DLD1 (cell line): ENCODE results near the gene DMC1.

Experiments used
- in situ Hi-C: cut with HindIII; loops from 2 replicates; pipeline ENCODE4 v1.10.0; 2017; ENCODE audit warnings: low sequenced_read_pairs

Gene DMC1

GRCh38 chr22:38503021-38503420 lies 67.0 kb downstream of the DMC1 start:
- in situ Hi-C loops = no loop called here

- in situ Hi-C loops = no loop called here
Measured at GRCh38 chr22:38501797-38502672, 67.9 kb downstream of the DMC1 start.

- in situ Hi-C loops = no loop called here
Measured at GRCh38 chr22:38497869-38498268, 72.1 kb downstream of the DMC1 start.

- in situ Hi-C loops = no loop called here
Measured at GRCh38 chr22:38494939-38495338, 75.0 kb downstream of the DMC1 start.

DNA sequence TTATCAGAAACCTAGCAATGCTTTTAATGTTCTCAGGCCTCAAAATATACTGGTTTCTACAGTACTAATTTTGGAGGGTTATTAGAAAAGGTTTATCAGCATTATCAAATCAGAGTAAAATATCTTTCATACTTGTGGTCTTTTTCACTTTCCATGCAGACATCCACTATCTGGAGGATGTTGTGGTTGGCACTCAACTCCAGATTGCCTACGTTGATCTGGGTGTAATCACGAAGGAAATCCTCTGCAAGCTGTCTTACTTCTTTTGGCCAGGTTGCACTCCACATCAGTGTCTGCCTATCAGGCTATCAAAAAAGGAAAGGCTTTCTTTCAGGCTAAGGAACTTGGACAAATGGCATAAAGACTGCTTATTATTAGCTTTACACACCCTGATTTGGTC lies 75.5 kb downstream of the DMC1 start:
- in situ Hi-C loops = no loop called here

DNA sequence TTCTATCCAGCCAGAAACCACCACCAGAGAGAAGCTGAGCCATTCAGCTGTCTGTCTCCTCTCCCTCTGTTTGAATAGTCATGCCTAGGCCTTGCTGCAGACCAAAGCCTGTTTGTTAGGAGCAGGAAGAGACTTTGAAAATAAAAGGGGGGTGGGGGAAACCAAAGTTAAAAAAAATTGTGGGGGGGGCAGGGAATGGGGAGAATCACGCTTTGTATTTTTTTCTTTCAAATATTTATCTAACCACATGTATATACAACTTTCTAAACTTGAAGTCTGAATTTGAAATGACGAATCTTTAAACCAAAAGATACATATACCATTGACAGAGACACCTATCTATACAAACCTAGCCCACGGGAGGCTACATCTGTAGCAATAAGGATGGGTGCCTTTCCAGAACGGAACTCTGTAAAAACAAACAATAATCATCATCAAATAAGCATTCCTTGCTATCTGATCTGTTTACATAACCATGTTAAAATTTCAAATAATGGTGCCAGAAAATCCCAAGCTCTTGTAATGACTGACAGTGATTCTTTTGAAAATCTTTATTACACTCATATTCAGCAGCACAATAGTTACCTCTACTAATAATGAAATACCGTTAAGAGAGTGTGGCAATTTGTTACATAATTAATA lies 78.2 kb downstream of the DMC1 start:
- in situ Hi-C loops = no loop called here

DNA sequence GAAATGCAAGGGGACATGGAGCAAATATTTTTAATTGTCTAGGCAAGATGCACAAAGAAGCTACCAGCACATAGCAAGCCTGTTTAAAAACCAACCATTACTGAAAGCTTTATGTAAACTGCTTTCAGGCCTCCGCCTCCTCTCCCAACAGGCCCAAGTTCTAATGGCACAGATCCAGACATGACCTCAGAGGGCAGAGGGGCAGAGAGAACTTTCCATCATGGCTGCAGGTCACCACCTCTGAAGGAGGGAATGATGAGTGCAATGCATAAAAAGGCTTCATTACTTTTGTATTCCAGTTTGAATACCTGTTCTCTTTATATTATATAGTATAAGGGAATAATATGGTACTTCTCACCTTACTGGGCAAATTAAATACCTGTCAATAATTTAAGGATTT lies 79.1 kb downstream of the DMC1 start:
- in situ Hi-C loops = no loop called here

DNA sequence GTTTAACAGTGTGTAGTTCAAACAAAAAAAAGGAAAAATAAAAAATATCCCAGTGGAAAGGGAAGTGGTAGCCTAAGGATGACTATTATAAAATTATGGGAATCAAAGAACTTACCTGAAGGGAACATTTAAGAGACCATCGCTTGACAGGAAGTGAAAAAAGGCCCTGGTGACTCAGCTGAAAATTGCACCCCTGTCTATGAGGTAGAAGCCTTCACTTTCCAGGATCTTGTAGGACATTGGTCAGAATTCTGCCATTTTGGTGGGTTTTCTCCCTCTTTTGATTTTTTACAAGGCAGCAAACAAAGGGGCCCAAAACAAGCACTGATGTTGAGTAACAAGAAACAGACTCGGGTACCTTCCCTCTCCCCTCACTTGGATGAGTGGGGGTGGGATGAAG lies 79.5 kb downstream of the DMC1 start:
- in situ Hi-C loops = no loop called here

GRCh38 chr22:38489561-38490145 lies 80.3 kb downstream of the DMC1 start:
- in situ Hi-C loops = no loop called here

DNA sequence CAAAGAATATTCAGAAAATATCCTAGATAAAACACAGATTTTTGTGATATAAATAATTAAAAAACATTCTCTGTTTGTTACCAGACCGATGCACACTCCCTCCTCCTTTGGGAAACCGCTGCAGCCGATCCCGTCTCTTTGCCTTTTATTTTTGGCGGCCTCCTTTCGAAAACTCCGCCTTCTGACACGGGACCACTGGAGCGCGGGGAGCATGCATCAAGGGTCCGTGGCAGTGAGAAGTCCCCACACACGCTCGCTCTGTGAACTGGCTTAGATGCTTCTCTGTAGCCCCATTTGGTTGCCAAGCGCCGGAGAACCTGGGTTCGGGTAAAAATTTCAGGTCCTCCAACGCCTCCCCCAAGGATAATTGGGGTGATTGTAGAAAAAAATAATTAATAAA lies 80.8 kb downstream of the DMC1 start:
- in situ Hi-C loops = no loop called here

- in situ Hi-C loops = no loop called here
Measured at GRCh38 chr22:38487946-38488345, 82.0 kb downstream of the DMC1 start.

DNA sequence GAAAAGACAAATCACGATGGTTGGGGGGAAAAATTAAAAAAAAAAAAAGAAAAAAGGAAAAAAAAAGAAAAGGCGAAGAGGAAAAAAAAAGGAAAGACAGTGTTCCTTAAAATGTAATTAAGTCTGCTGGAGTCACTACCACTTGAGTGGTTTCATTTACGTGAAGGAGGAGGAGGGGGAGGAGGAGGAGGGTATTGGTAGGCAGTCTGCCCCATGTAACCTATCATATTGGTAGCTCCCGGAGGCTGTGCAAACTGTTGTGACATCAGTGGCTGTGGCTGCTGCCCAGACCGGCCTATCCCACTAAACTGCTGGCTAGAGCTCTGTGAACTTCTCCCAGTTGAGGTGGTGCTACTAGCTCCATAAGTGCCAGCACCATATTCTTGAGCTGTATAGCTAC lies 84.2 kb downstream of the DMC1 start:
- in situ Hi-C loops = no loop called here

GRCh38 chr22:38484244-38484643 lies 85.7 kb downstream of the DMC1 start:
- in situ Hi-C loops = no loop called here

DNA sequence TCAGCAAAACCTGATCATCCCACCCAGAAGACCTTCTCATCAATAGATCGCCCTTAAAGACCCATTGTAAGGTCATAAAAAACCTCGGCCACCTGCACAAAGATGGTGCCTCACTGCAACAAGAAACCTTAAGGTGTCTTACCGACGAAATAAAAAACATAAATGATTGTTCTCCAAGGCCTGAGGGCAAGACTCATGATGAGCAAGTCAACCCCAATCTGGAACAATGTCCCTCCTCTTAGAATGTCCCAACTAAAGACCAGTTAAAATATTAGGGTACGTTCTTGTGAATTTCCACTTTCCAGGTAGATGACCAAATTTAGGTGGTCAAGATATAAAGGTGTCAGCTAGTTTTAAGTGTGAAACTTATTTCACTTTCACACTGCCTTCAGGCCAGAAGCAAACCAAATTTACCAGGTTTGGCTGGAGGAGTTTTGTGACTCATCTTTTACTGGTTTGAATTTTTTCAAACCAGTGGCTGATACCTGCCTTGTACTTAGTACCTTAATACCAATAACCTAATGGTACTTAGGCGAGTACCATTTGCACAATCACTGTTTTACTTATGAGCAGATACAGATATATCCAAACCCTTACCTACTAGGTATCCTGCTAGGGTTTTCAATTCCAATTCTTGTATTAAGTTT lies 87.2 kb downstream of the DMC1 start:
- in situ Hi-C loops = no loop called here

DNA sequence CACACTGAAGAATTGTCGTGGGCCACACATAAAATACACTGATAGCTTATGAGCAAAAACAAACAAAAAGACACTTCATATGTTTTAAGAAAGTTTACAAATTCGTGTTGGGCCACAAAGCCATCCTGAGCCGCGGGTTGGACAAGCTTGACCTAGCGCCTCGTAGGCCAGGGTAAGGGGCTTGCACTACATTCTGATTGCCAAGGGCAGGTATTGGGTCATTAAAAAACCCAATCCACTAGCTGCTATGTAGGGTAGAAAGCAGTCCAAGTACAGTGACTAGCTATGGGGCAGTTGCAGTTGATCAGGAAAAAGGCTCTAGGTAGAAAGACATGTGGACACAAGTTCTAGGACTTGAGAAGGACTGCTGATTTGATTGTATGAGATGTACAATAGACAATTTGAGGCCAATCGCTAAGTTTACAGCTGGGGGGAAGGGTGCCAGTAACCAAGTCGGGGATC lies 88.1 kb downstream of the DMC1 start:
- in situ Hi-C loops = no loop called here

DNA sequence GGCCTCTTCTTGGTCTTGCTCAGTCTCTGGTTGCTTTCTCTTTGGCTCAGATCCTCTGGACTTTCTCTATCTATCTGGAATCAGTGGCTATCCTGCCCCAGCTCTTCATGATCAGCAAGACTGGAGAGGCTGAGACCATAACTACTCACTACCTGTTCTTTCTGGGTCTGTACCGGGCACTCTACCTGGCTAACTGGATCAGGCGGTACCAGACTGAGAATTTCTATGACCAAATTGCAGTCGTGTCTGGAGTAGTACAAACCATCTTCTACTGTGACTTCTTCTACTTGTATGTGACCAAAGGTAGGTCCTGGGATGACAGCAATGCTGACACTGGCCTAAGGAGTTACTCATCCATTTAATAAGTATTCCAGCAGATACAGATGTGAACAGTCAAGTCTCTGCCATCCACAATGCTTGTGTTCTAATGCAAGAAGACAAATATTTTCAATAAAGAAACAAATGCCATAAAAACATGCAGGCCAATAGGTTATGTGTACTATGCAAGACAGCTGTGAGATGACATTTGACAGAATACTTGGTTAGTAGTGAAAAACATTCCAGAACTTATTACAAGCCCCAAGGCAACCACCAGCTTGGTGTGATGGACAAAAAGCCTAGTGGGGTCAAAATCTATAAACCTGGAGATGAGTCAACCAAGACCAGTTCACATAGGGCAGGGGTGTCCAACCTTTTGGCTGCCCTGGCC lies 88.7 kb downstream of the DMC1 start:
- in situ Hi-C loops = no loop called here

DNA sequence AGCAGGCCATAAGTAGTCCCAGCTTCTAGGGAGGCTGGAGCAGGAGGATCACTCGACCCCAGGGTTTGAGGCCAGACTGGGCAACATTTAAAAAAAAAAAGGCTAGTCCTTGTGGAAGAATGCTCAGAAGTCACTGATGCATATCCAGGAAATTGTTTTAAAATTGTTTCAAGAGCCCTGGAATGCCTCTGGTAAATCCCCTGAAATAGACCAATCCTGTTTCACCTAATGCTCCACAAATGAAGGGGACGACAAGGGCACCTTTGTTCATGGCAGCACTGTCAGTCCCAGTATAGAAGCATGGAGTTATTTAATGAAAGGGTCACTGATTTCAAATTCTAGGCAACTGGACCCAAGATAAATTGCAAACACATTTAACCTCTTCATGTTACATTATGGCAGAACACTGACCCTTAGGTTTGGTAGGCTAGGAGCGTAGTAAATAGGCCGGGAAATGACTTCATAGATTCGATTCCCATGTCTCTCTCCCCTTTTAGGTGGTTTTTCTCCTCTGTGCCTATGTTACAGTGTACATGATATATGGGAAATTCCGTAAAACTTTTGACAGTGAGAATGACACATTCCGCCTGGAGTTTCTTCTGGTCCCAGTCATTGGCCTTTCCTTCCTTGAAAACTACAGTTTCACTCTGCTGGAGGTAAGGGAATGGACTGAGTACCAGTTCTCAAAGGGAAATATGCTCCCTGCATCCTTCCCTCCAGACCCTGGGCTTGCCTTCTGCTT lies 90.7 kb downstream of the DMC1 start:
- in situ Hi-C loops = no loop called here

GRCh38 chr22:38477585-38477984 lies 92.4 kb downstream of the DMC1 start:
- in situ Hi-C loops = no loop called here

DNA sequence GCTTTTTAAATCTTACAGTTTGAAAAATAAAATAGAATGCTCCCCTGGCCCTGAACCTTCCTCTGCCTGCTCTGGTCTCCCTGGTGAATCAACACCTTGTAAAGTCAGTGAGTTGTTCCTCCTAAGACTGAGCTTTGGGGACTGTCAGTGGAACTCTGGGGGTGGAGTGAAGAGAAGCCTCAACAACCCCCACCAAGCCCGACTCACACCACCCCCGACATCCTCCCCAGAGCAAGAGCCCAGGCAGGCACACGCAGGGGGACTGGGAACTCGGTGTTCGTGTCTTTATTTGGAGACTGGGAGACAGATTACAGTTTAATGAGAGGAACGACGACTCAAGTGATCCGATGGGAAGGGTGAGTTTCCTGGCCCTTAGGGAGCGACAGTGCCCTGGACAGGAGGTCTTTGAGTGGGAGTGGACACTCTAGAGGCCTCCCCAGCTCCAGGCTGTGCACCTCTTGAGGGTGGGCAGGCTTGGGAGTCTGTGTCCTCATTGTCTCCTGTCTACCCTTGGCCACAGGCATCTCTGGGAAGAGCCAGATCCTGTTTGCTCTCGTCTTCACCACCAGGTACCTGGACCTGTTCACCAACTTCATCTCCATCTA lies 95.9 kb downstream of the DMC1 start:
- in situ Hi-C loops = no loop called here

GRCh38 chr22:38471237-38471636 lies 98.7 kb downstream of the DMC1 start:
- in situ Hi-C loops = no loop called here
